Caco-2 (cell line): ENCODE results near the gene CRYBG1. TPM values are rescaled to one million over a fixed set of nuclear protein-coding genes. Genes with fewer than 3 reads are reported as not detected.

ENCODE experiments used
- BruUV-seq: library from RNA; stranded (reverse); fragments of 400-500 nt; replicated peaks from 2 replicates; lab custom pipeline; 2021; lab: Mats Ljungman, UMichigan
- CTCF ChIA-PET: fragments of 300-600 bp; sonication (Branson Sonifier 250); formaldehyde crosslinking; loops from one replicate; lab custom pipeline; 2022; ENCODE audit warnings: antibody characterized with exemption; lab: Charles Lee
- POLR2A ChIA-PET: fragments of 300-600 bp; sonication (Branson Sonifier 250); formaldehyde crosslinking; loops from one replicate; lab custom pipeline; 2022; ENCODE audit warnings: antibody characterized with exemption; lab: Charles Lee
- DNase-seq, 2 experiments: peaks; one replicate each; pipeline versions ENCODE4 v3.0.0 to v3.0.0-alpha.2; 2020 to 2022
- H3K27me3 ChIP-seq: replicated peaks from 2 replicates; pipeline ENCODE4 v1.6.0; 2011; ENCODE audit warnings: low read length; ENCODE audit not compliant: control insufficient read depth, insufficient read depth
- H3K36me3 ChIP-seq: 2 replicates; pipeline ENCODE4 v1.5.1; 2011; ENCODE audit warnings: low read length; ENCODE audit not compliant: control insufficient read depth, insufficient read depth
- H3K4me1 ChIP-seq: fragments of 250-450 bp; sonication (Bioruptor Pico); 2 replicates; pipeline ENCODE4 v1.5.1; 2020; ENCODE audit warnings: mild to moderate bottlenecking
- H3K4me3 ChIP-seq: 2 replicates; pipeline ENCODE4 v1.5.1; 2011; ENCODE audit warnings: low read depth, mild to moderate bottlenecking, control low read depth, low read length
- H3K9me3 ChIP-seq: fragments of 250-450 bp; sonication (Bioruptor Pico); 2 replicates; pipeline ENCODE4 v1.5.1; 2020; ENCODE audit warnings: mild to moderate bottlenecking, moderate library complexity
- H3K27ac Mint-ChIP-seq: one replicate; pipeline ENCODE4 v1.8.0; 2022; ENCODE audit warnings: mixed read lengths; ENCODE audit not compliant: unreplicated experiment
- H3K27me3 Mint-ChIP-seq: one replicate; pipeline ENCODE4 v1.8.0; 2022; ENCODE audit warnings: mixed read lengths; ENCODE audit not compliant: insufficient read depth, unreplicated experiment
- H3K36me3 Mint-ChIP-seq: one replicate; pipeline ENCODE4 v1.8.0; 2022; ENCODE audit warnings: mild to moderate bottlenecking, mixed read lengths; ENCODE audit not compliant: insufficient read depth, unreplicated experiment
- H3K4me1 Mint-ChIP-seq: one replicate; pipeline ENCODE4 v1.8.0; 2022; ENCODE audit warnings: low read depth, mixed read lengths; ENCODE audit not compliant: unreplicated experiment
- H3K4me3 Mint-ChIP-seq: one replicate; pipeline ENCODE4 v1.8.0; 2022; ENCODE audit warnings: mild to moderate bottlenecking, moderate library complexity, mixed read lengths; ENCODE audit not compliant: unreplicated experiment
- H3K9me3 Mint-ChIP-seq: one replicate; pipeline ENCODE4 v1.8.0; 2022; ENCODE audit warnings: mixed read lengths; ENCODE audit not compliant: unreplicated experiment
- intact Hi-C: fragments of 100-400 bp; cut with micrococcal nuclease; formaldehyde crosslinking; loops from one replicate; pipeline ENCODE4 v1.10.0; 2022; ENCODE audit not compliant: unreplicated experiment
- total RNA-seq: library from RNA; stranded (reverse); gene quantifications from 2 replicates; pipeline ENCODE4 v1.2.3, GENCODE V29; 2022
- TF ChIP-seq, protein P1 (sequence below), 2 experiments: fragments of 200-600 bp in 1 of 2; IDR thresholded peaks; 1 replicate in 1 of 2; 2 replicates in 1 of 2; pipeline versions ENCODE4 v1.5.1 to v1.8.0; 2011 to 2022; ENCODE audit warnings: antibody characterized with exemption in 1 of 2, control low read depth in 1 of 2, inconsistent platforms in 1 of 2, low read depth in 1 of 2, low read length in 1 of 2, mild to moderate bottlenecking in 1 of 2, moderate library complexity in 1 of 2; ENCODE audit not compliant: insufficient read depth in 1 of 2, severe bottlenecking in 1 of 2, unreplicated experiment in 1 of 2

The CRYBG1 gene
- total RNA-seq, 1 experiment from 2014 or later = 13.2 TPM

- intact Hi-C loops = no loop called here
- Mint-ChIP-seq H3K4me3 (no peak overlapping the region), H3K36me3 (no peaks in the 10 kb centered on the region), H3K9me3 (no peaks in the 10 kb centered on the region), H3K4me1 (no peaks in the 10 kb centered on the region), H3K27ac (no peak overlapping the region), H3K27me3 (no peaks in the 10 kb centered on the region)
- DNase-seq = no peak
- no TSS peak for BruUV-seq
- ChIA-PET CTCF (no interaction called here), POLR2A (no interaction called here)
- Histone ChIP-seq H3K27me3 (no peaks in the 10 kb centered on the region), H3K4me3 (no peak overlapping the region), H3K9me3 (no peaks in the 10 kb centered on the region), H3K4me1 (no peaks in the 10 kb centered on the region), H3K36me3 (no peaks in the 10 kb centered on the region)
- TF ChIP-seq, protein P1, sequence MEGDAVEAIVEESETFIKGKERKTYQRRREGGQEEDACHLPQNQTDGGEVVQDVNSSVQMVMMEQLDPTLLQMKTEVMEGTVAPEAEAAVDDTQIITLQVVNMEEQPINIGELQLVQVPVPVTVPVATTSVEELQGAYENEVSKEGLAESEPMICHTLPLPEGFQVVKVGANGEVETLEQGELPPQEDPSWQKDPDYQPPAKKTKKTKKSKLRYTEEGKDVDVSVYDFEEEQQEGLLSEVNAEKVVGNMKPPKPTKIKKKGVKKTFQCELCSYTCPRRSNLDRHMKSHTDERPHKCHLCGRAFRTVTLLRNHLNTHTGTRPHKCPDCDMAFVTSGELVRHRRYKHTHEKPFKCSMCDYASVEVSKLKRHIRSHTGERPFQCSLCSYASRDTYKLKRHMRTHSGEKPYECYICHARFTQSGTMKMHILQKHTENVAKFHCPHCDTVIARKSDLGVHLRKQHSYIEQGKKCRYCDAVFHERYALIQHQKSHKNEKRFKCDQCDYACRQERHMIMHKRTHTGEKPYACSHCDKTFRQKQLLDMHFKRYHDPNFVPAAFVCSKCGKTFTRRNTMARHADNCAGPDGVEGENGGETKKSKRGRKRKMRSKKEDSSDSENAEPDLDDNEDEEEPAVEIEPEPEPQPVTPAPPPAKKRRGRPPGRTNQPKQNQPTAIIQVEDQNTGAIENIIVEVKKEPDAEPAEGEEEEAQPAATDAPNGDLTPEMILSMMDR (IDR thresholded peaks at IDR 0.05; ENCODE audit: insufficient read depth in 1 of 2, low read depth in 1 of 2, low read length in 1 of 2, severe bottlenecking in 1 of 2, unreplicated experiment in 1 of 2) = no peak
These were observed 117.3 kb downstream of the CRYBG1 start for GRCh38 chr6:106477790-106478189.

DNA sequence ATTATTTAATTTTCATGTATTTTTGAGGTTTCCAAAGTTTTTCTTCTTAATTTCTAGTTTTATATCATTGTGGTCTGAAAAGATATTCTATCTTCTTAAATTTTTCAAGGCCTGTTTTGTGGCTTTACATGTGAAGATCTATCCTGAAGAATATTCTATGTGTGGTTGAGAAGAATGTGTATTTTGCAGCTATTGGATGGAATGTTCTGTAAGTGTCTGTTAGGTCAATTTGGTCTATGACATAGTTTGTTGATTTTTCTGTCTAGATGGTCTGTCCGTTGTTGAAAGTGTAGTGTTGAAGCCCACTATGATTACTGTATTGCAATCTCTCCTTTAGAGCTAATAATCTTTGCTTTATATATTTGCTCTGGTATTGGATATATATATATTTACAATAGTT lies 125.7 kb downstream of the CRYBG1 start:
- Histone ChIP-seq H3K36me3 (no peaks in the 10 kb centered on the region), H3K27me3 (no peaks in the 10 kb centered on the region), H3K4me3 (no peak overlapping the region), H3K9me3 (no peaks in the 10 kb centered on the region), H3K4me1 (no peaks in the 10 kb centered on the region)
- Mint-ChIP-seq H3K36me3 (no peaks in the 10 kb centered on the region), H3K27ac (no peak overlapping the region), H3K4me1 (no peaks in the 10 kb centered on the region), H3K9me3 (no peaks in the 10 kb centered on the region), H3K27me3 (peaks cover 3% of the 10 kb centered on the region), H3K4me3 (no peak overlapping the region)
- no peak for DNase-seq
- ChIA-PET CTCF (no interaction called here), POLR2A (no interaction called here)
- TF ChIP-seq, protein P1 (IDR thresholded peaks at IDR 0.05; ENCODE audit: insufficient read depth in 1 of 2, low read depth in 1 of 2, low read length in 1 of 2, severe bottlenecking in 1 of 2, unreplicated experiment in 1 of 2) = no peak
- intact Hi-C loops = no loop called here
- BruUV-seq = no TSS peak

DNA sequence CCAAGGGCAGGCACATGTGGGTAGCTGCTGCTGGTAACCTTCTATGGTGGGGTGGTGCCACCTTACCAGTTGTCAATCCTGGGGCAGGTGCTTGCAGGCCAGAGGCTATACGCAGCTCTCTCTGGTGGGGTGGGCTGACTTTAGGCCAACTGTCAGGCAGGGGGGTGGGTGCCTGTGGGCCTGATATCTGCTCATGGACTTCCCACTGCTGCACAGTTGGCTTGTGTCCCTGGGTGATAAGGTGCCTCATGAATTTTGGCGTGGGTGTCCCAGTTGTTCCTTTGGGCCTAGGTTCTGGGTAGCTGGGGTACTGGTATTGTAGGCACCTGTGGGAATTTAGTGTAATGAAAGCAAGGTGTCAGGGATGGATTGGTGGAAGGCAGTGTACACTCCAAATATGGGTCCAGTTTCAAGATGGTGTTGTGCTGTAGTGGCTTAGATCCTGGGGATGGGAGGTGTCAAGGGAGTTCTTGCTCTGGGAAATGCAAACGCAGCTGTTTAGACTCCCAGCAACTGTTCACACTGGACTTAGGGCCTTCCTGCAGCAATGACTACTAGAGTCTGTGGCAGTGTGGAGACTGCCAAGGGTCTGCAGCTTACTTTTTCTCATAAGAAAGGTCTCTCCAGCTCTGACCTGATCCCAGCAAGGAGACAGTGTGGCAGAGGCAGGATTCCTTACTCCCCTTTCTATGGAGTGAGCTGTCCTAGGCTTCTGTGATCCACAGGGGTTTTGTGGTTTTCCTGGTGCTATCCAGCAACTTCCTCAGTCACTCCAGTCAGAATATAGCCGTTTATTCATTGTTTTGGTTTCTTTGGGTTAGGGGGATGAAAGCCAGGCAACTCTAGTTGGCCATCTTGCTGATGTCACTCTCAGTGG lies 128.2 kb downstream of the CRYBG1 start:
- TF ChIP-seq, protein P1 (IDR thresholded peaks at IDR 0.05; ENCODE audit: insufficient read depth in 1 of 2, low read depth in 1 of 2, low read length in 1 of 2, severe bottlenecking in 1 of 2, unreplicated experiment in 1 of 2) = no peak
- Mint-ChIP-seq H3K36me3 (no peaks in the 10 kb centered on the region), H3K4me3 (no peak overlapping the region), H3K27ac (no peak overlapping the region), H3K9me3 (no peaks in the 10 kb centered on the region), H3K27me3 (peaks cover 3% of the 10 kb centered on the region), H3K4me1 (no peaks in the 10 kb centered on the region)
- H3K27me3 ChIP-seq = no peaks in the 10 kb centered on the region
- no peaks in the 10 kb centered on the region for H3K9me3 ChIP-seq
- DNase-seq = no peak
- H3K4me3 ChIP-seq = no peak overlapping the region
- H3K4me1 ChIP-seq = no peaks in the 10 kb centered on the region
- no TSS peak for BruUV-seq
- intact Hi-C loops = no loop called here
- POLR2A ChIA-PET = no interaction called here
- CTCF ChIA-PET = no interaction called here
- no peaks in the 10 kb centered on the region for H3K36me3 ChIP-seq
